Mesodermal cell (in vitro differentiated cells): ENCODE measurements around the gene LRRC8C.

Experiments used
- H3K27ac ChIP-seq: 2 replicates; pipeline ENCODE4 v1.7.0; 2013; ENCODE audit warnings: mild to moderate bottlenecking, low read depth, low read length, moderate library complexity; ENCODE audit not compliant: severe bottlenecking
- H3K36me3 ChIP-seq: 2 replicates; pipeline ENCODE4 v1.7.1; 2013; ENCODE audit warnings: mild to moderate bottlenecking, low read length, moderate library complexity; ENCODE audit not compliant: control insufficient read depth, insufficient read depth
- H3K4me1 ChIP-seq: one replicate; pipeline ENCODE4 v1.7.1; 2013; ENCODE audit warnings: mild to moderate bottlenecking, low read length; ENCODE audit not compliant: insufficient read depth, control insufficient read depth, poor library complexity, severe bottlenecking
- H3K4me3 ChIP-seq: 2 replicates; pipeline ENCODE4 v1.7.0; 2013; ENCODE audit warnings: low read length, control low read depth, mild to moderate bottlenecking; ENCODE audit not compliant: insufficient read depth, poor library complexity, severe bottlenecking; ENCODE audit errors: extremely low read depth
- H3K9me3 ChIP-seq: 2 replicates; pipeline ENCODE4 v1.7.1; 2013; ENCODE audit warnings: mild to moderate bottlenecking, low read length, moderate library complexity; ENCODE audit not compliant: control insufficient read depth
- WGBS, 2 experiments: methylation state at CpG; one replicate each; pipeline ENCODE4 v1.1.5; 2013; ENCODE audit warnings: missing lambda C conversion rate in 2 of 2; ENCODE audit not compliant: insufficient coverage in 2 of 2; 5-methylcytosine and 5-hydroxymethylcytosine counted together

Gene LRRC8C

DNA sequence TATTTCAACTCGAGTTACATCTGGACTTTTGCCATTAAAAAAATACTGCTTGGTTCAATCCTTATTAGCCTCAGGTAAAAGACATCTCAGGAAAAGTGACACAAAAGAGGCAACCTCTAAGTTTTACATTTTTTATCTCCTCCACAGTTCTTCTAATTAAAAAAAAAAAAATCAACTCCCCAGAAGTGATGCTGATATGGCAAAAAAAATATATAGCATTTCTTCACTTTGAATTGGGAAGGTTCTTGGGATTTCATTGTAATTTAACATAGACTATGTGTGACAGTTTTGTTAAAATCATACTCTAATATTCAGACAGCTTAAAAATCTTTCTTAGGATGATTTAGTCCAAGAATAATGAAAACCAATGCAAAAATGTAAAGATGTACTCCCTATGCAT is 87.9 kb downstream of the LRRC8C start:
- H3K9me3 ChIP-seq, result no peaks in the 10 kb centered on the region
- H3K4me3 ChIP-seq, result no peak overlapping the region
- no peaks in the 10 kb centered on the region for H3K36me3 ChIP-seq
- 80% methylated on average over 1 of the region's 1 CpG; no CpG with 5 or more reads in 1 of the 2 experiments for WGBS, 2 experiments
- peaks cover 17% of the 10 kb centered on the region for H3K4me1 ChIP-seq
- H3K27ac ChIP-seq, result no peak overlapping the region

GRCh38 chr1:89721351-89721750 is 88.4 kb downstream of the LRRC8C start:
- Histone ChIP-seq H3K36me3 (no peaks in the 10 kb centered on the region), H3K9me3 (no peaks in the 10 kb centered on the region), H3K27ac (no peak overlapping the region), H3K4me1 (peaks cover 17% of the 10 kb centered on the region), H3K4me3 (no peak overlapping the region)
- WGBS, 2 experiments, result 78% methylated on average over 1 of the region's 3 CpGs; no CpG with 5 or more reads in 1 of the 2 experiments

DNA sequence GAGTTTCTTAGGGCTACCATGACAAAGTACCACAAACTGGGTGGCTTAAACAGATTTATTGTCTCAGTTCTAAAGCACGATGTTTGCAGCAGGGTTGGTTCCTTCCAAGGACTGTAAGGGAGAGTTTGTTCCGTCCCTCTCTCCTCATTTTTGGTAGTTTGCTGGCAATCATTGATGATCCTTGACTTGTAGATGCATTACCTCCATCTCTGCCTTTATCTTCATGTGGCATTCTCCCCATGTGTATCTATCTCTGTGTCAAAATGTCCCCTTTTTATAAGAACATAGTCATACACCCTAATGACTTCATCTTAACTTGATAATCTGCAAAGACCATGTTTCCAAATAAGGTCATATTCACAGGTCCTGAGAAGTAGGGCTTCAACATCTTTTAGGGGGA is 90.2 kb downstream of the LRRC8C start:
- Histone ChIP-seq H3K27ac (no peak overlapping the region), H3K4me1 (peaks cover 17% of the 10 kb centered on the region), H3K36me3 (no peaks in the 10 kb centered on the region), H3K9me3 (no peaks in the 10 kb centered on the region), H3K4me3 (no peak overlapping the region)
- WGBS, 2 experiments, result 95 to 100% methylated on average over 1 to 2 of the region's 2 CpGs

DNA sequence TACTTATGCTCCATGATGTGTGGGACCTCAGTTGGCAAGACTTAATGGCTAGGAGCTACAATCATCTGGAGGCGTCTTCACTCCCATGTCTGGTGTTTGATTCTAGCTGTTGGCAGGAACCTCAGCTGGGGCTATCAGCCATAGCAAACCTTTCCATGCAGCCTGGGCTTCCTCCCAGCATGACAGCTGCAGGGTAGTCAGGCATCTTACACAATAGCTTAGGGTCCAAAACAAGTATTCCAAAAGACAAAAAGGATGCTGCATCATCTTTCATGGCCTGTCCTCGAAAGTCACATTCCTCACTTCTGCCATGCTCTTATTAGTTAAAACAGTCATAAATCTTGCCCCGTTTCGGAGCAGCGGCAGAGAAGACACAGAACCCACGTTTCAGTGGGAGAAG is 90.9 kb downstream of the LRRC8C start:
- WGBS, 2 experiments, result 69 to 94% methylated on average over 2 to 3 of the region's 6 CpGs
- no peak overlapping the region for H3K27ac ChIP-seq
- H3K4me1 ChIP-seq, result peaks cover 17% of the 10 kb centered on the region
- no peaks in the 10 kb centered on the region for H3K9me3 ChIP-seq
- no peaks in the 10 kb centered on the region for H3K36me3 ChIP-seq
- H3K4me3 ChIP-seq, result no peak overlapping the region

DNA sequence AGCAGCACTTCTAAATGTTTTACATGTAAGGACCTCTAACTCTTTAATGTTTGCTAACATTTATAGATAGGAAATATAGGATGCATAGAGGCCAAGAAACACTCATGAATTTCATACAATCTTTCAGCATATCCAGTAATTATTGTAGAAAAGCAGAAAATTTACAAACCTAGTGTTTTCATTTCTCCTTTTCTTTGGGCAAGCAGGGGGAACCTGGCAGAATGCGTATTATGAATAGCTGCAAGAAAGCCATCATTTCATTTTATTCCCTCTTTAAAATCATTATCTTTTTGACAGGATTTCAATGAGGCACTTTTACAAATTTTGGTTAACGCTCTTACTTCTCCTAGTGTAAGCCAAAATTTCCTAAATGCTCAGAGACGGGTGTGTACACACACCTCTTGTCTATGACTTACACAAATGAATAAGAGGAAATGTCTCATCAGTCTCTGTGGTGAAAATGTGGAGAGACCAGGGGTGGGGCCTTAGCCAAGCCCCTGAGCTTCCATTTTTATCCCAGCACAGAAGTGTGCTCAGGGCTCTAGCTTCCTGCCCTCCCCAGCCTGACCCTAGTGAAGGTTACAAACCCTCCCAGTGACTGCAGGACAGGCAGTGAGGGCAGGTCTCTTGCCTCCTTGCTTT is 91.6 kb downstream of the LRRC8C start:
- Histone ChIP-seq H3K4me1 (peaks cover 17% of the 10 kb centered on the region), H3K27ac (peak overlapping the region; percentile 47), H3K4me3 (no peak overlapping the region), H3K36me3 (no peaks in the 10 kb centered on the region), H3K9me3 (no peaks in the 10 kb centered on the region)
- WGBS, 2 experiments, result 100% methylated on average over 1 of the region's 3 CpGs

- Histone ChIP-seq H3K36me3 (no peaks in the 10 kb centered on the region), H3K9me3 (no peaks in the 10 kb centered on the region)
- WGBS, 2 experiments, result 80 to 100% methylated on average over 1 of the region's 4 CpGs
Measured at GRCh38 chr1:89725011-89725370, 92.1 kb downstream of the LRRC8C start.

DNA sequence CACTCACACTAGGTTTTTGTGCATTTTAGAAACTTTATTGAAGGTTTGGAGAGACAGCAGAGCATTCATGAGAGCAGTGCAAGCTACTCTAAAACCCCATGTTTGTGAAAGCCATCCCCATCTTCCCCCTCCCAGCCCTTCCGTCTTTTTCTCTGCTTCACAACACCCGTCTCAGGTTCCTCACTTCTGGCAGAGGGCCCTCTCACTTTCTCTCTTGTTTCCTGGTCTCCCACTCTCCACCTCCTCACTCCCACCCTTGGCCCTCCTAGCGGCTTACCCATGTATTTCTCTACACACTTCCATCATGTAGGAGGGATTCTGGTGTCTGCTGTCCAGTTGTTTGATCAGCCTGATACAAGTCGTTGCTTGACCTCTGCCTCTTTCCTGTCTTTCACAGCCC is 92.7 kb downstream of the LRRC8C start:
- Histone ChIP-seq H3K27ac (no peak overlapping the region), H3K9me3 (no peaks in the 10 kb centered on the region)
- 80 to 91% methylated on average over 3 to 4 of the region's 4 CpGs for WGBS, 2 experiments

More at GRCh38 chr1:89725011-89725370, 92.1 kb downstream of the LRRC8C start:
- H3K27ac ChIP-seq, result peak overlapping the region; percentile 47
- peaks cover 12% of the 10 kb centered on the region for H3K4me1 ChIP-seq
- H3K4me3 ChIP-seq, result no peak overlapping the region

GRCh38 chr1:89727517-89728312 is 94.8 kb downstream of the LRRC8C start:
- H3K36me3 ChIP-seq, result no peaks in the 10 kb centered on the region
- no peak overlapping the region for H3K4me3 ChIP-seq
- H3K4me1 ChIP-seq, result peaks cover 5% of the 10 kb centered on the region
- no peak overlapping the region for H3K27ac ChIP-seq
- 69 to 80% methylated on average over 8 to 10 of the region's 12 CpGs for WGBS, 2 experiments
- no peaks in the 10 kb centered on the region for H3K9me3 ChIP-seq

More for the DNA sequence above, 92.7 kb downstream of the LRRC8C start:
- Histone ChIP-seq H3K4me3 (no peak overlapping the region), H3K36me3 (no peaks in the 10 kb centered on the region), H3K4me1 (peaks cover 10% of the 10 kb centered on the region)

- H3K36me3 ChIP-seq, result no peaks in the 10 kb centered on the region
- WGBS, 2 experiments, result 95 to 96% methylated on average over 4 of the region's 4 CpGs
- H3K4me3 ChIP-seq, result no peak overlapping the region
- no peaks in the 10 kb centered on the region for H3K9me3 ChIP-seq
- peaks cover 5% of the 10 kb centered on the region for H3K4me1 ChIP-seq
- no peak overlapping the region for H3K27ac ChIP-seq
Measured at GRCh38 chr1:89728381-89728780, 95.5 kb downstream of the LRRC8C start.

- H3K4me3 ChIP-seq, result no peak overlapping the region
- H3K27ac ChIP-seq, result no peak overlapping the region
- H3K4me1 ChIP-seq, result no peaks in the 10 kb centered on the region
- H3K9me3 ChIP-seq, result no peaks in the 10 kb centered on the region
- WGBS, 2 experiments, result 88% methylated on average over 1 of the region's 1 CpG; no CpG with 5 or more reads in 1 of the 2 experiments
- H3K36me3 ChIP-seq, result no peaks in the 10 kb centered on the region
Measured at GRCh38 chr1:89732206-89732605, 99.3 kb downstream of the LRRC8C start.
